HepG2 (cell line): ENCODE data around the gene NAALADL1. TPM values are rescaled to one million over a fixed set of nuclear protein-coding genes. Genes with fewer than 3 reads are reported as not detected.

ENCODE experiments used
- ATAC-seq: fragments of 200-7000 bp; cut with Tn5 transposase; 3 replicates; pipeline ENCODE4 v1.9.1; 2020; ENCODE audit warnings: mild to moderate bottlenecking, moderate library complexity
- Bru-seq: library from RNA; stranded (reverse); fragments of 400-500 nt; gene quantifications from one replicate; lab custom pipeline; 2021; lab: Mats Ljungman, UMichigan
- BruChase-seq, 2 experiments: library from RNA; stranded (reverse); fragments of 400-500 nt; gene quantifications; one replicate each; lab custom pipeline; 2021; lab: Mats Ljungman, UMichigan
- BruUV-seq: library from RNA; stranded (reverse); fragments of 400-500 nt; replicated peaks from 2 replicates; lab custom pipeline; 2021; lab: Mats Ljungman, UMichigan
- CTCF ChIA-PET: fragments of 300-600 bp; formaldehyde crosslinking; extraction: SDS; loops from one replicate; lab custom pipeline; 2021; ENCODE audit warnings: low total read pairs, inconsistent platforms, low intra/inter-chr PET ratio; lab: Yijun Ruan, JAX
- POLR2A ChIA-PET: fragments of 350-600 bp; sonication (Branson Sonifier 250); formaldehyde crosslinking; loops from one replicate; lab custom pipeline; 2020; ENCODE audit warnings: antibody characterized with exemption, inconsistent platforms; lab: Yijun Ruan, JAX
- DNase-seq: peaks from one replicate; pipeline ENCODE4 v3.0.0-alpha.2; 2015; ENCODE audit warnings: low spot score
- FAIRE-seq: peaks from 3 replicates; lab custom pipeline; 2011; peaks lifted over from hg19 to GRCh38; lab: Jason Lieb, UNC
- H2AFZ ChIP-seq: one replicate; pipeline ENCODE4 v1.6.1; 2011; ENCODE audit warnings: low read length, inconsistent platforms
- H3K27ac ChIP-seq: fragments of 300-600 bp; 3 replicates; pipeline ENCODE4 v1.8.0; 2011; ENCODE audit warnings: mixed run types, mild to moderate bottlenecking, mixed read lengths, low read length, inconsistent platforms; ENCODE audit not compliant: insufficient read depth; ENCODE audit errors: extremely low read length
- H3K27me3 ChIP-seq, 2 experiments: fragments of 200-600 bp in 1 of 2; 2 replicates in 1 of 2; 3 replicates in 1 of 2; pipeline versions ENCODE4 v1.6.0 to v1.8.0; 2011; ENCODE audit warnings: low read length in 2 of 2, mild to moderate bottlenecking in 2 of 2, moderate library complexity in 2 of 2, inconsistent platforms in 1 of 2; ENCODE audit not compliant: insufficient read depth in 2 of 2, control insufficient read depth in 1 of 2
- H3K36me3 ChIP-seq, 2 experiments: fragments of 200-600 bp in 1 of 2; replicated peaks in 1 of 2; 2 replicates in 1 of 2; 3 replicates in 1 of 2; pipeline versions ENCODE4 v1.5.1 to v1.8.0; 2011; ENCODE audit warnings: low read length in 2 of 2, inconsistent platforms in 1 of 2; ENCODE audit not compliant: insufficient read depth in 2 of 2, control insufficient read depth in 1 of 2
- H3K4me1 ChIP-seq: 2 replicates; pipeline ENCODE4 v1.5.1; 2012; ENCODE audit warnings: low read length, inconsistent platforms; ENCODE audit not compliant: insufficient read depth
- H3K4me2 ChIP-seq: 2 replicates; pipeline ENCODE4 v1.6.0; 2011; ENCODE audit warnings: low read depth, low read length, inconsistent platforms
- H3K4me3 ChIP-seq, 3 experiments: fragments of 200-600 bp in 1 of 3; sonication (generic), shearing (Covaris generic) in 1 of 3; replicated peaks in 1 of 3; 2 replicates each; pipeline ENCODE4 v1.5.1; 2011 to 2016; ENCODE audit warnings: low read length in 3 of 3, inconsistent platforms in 2 of 3, low read depth in 2 of 3, mild to moderate bottlenecking in 2 of 3, control low read depth in 1 of 3, mixed read lengths in 1 of 3; ENCODE audit not compliant: insufficient read depth in 1 of 3
- H3K79me2 ChIP-seq: one replicate; pipeline ENCODE4 v1.6.1; 2011; ENCODE audit warnings: low read length, inconsistent platforms; ENCODE audit not compliant: insufficient read depth
- H3K9ac ChIP-seq: 2 replicates; pipeline ENCODE4 v1.6.0; 2011; ENCODE audit warnings: mild to moderate bottlenecking, low read depth, low read length, inconsistent platforms; ENCODE audit not compliant: insufficient read depth
- H3K9me3 ChIP-seq: 2 replicates; pipeline ENCODE4 v1.5.1; 2012; ENCODE audit warnings: mild to moderate bottlenecking, low read length
- H4K20me1 ChIP-seq: 2 replicates; pipeline ENCODE4 v1.6.0; 2011; ENCODE audit warnings: inconsistent platforms, mild to moderate bottlenecking, low read length, moderate library complexity; ENCODE audit not compliant: insufficient read depth
- ARID2 ChIP-seq: sonication (generic); formaldehyde crosslinking; IDR thresholded peaks from 2 replicates; pipeline ENCODE4 v1.8.1; 2022; ENCODE audit warnings: mild to moderate bottlenecking, missing genetic modification reagents, borderline replicate concordance
- KLF15 ChIP-seq: sonication (generic); formaldehyde crosslinking; IDR thresholded peaks from 2 replicates; pipeline ENCODE4 v1.8.1; 2023; ENCODE audit warnings: borderline replicate concordance, mild to moderate bottlenecking, inconsistent platforms, missing genetic modification reagents, mixed read lengths
- ZFY ChIP-seq: sonication (generic); formaldehyde crosslinking; IDR thresholded peaks from 2 replicates; pipeline ENCODE4 v1.4.0; 2020; ENCODE audit warnings: missing genetic modification reagents
- ZNF451 ChIP-seq: sonication (generic); formaldehyde crosslinking; IDR thresholded peaks from 2 replicates; pipeline ENCODE4 v1.5.0; 2020; ENCODE audit warnings: mild to moderate bottlenecking, missing genetic modification reagents
- WGBS: methylation state at CpG from one replicate; pipeline ENCODE4 v1.1.6; 2017; ENCODE audit warnings: low lambda C conversion rate; 5-methylcytosine and 5-hydroxymethylcytosine counted together
- in situ Hi-C: cut with HindIII; loops from 2 replicates; pipeline ENCODE4 v1.10.0; 2017; ENCODE audit warnings: low pct_unique_long_range_greater_than_20kb; ENCODE audit not compliant: extremely low pct_ligation_motif_present
- intact Hi-C: fragments of 100-400 bp; cut with micrococcal nuclease; formaldehyde crosslinking; loops from one replicate; pipeline ENCODE4 v1.10.0; 2022; ENCODE audit not compliant: unreplicated experiment
- long read RNA-seq, 2 experiments: library from RNA in 1 of 2; library from polyadenylated mRNA in 1 of 2; stranded (forward) in 1 of 2; unstranded in 1 of 2; transcript quantifications; one replicate each; pipeline ENCODE4 v2.0.0, GENCODE V29; 2019 to 2022
- polyA minus RNA-seq, 3 experiments: library from RNA; depleted of rRNA, polyadenylated mRNA; stranded (reverse); fragments of >200 nt; gene quantifications; 2 replicates each; pipeline ENCODE4 v1.2.3, GENCODE V29; 2011; ENCODE audit warnings: low replicate concordance in 1 of 3
- polyA plus RNA-seq, 8 experiments: library from polyadenylated mRNA; depleted of rRNA in 3 of 8; stranded (reverse) in 7 of 8; unstranded in 1 of 8; fragments of >200 nt; fragmentation: Illumina TruSeq in 4 of 8; extraction: Trizol in 4 of 8; gene quantifications; 2 replicates each; pipeline versions ENCODE4 v1.2.1 to v1.2.3, GENCODE V29; 2011 to 2016; ENCODE audit warnings: low read depth in 4 of 8, missing spikeins in 1 of 8, mixed read lengths in 1 of 8; ENCODE audit not compliant: insufficient read depth in 1 of 8
- total RNA-seq, 5 experiments: library from RNA; depleted of rRNA; stranded (reverse); fragments of >200 nt; fragmentation: Illumina TruSeq; extraction: Trizol; gene quantifications; 2 replicates each; pipeline ENCODE4 v1.2.3, GENCODE V29; 2016; ENCODE audit warnings: low read depth in 1 of 5
- TF ChIP-seq, protein P1 (sequence below): sonication (generic); formaldehyde crosslinking; IDR thresholded peaks from 2 replicates; pipeline ENCODE4 v1.4.0; 2020; ENCODE audit warnings: low read depth, missing genetic modification reagents
- TF ChIP-seq, protein P2 (sequence below): IDR thresholded peaks from 2 replicates; pipeline ENCODE4 v1.4.0; 2020; ENCODE audit warnings: mild to moderate bottlenecking, missing genetic modification reagents

Gene NAALADL1, protein sequence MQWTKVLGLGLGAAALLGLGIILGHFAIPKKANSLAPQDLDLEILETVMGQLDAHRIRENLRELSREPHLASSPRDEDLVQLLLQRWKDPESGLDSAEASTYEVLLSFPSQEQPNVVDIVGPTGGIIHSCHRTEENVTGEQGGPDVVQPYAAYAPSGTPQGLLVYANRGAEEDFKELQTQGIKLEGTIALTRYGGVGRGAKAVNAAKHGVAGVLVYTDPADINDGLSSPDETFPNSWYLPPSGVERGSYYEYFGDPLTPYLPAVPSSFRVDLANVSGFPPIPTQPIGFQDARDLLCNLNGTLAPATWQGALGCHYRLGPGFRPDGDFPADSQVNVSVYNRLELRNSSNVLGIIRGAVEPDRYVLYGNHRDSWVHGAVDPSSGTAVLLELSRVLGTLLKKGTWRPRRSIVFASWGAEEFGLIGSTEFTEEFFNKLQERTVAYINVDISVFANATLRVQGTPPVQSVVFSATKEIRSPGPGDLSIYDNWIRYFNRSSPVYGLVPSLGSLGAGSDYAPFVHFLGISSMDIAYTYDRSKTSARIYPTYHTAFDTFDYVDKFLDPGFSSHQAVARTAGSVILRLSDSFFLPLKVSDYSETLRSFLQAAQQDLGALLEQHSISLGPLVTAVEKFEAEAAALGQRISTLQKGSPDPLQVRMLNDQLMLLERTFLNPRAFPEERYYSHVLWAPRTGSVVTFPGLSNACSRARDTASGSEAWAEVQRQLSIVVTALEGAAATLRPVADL
- total RNA-seq (2016; rRNA removed; fragmentation: Illumina TruSeq; extraction: Trizol) (3.4 and 9.3 TPM in 2 replicates), polyA plus RNA-seq (2011; rRNA removed) (33.9 and 67.5 TPM in 2 replicates), polyA minus RNA-seq (2011; rRNA and poly(A)+ RNA removed; ENCODE audit: low replicate concordance) (0.09 and 15.4 TPM in 2 replicates), Bru-seq, nascent RNA (percentile 47 among the genes with signal in this experiment), BruChase-seq, experiment 1, labeled RNA remaining after a 6-hour chase (percentile 48 among the genes with signal in this experiment), BruChase-seq, experiment 2, labeled RNA remaining after a 2-hour chase (percentile 49 among the genes with signal in this experiment)
- total RNA-seq (2016; cell fraction: cytosol; rRNA removed; fragmentation: Illumina TruSeq; extraction: Trizol; ENCODE audit: low read depth), result 1.5 and 2.2 TPM in 2 replicates
- total RNA-seq (2016; cell fraction: insoluble cytoplasmic fraction; rRNA removed; fragmentation: Illumina TruSeq; extraction: Trizol), result 3.2 and 9.6 TPM in 2 replicates
- 1.3 and 2.0 TPM in 2 replicates for total RNA-seq (2016; cell fraction: membrane; rRNA removed; fragmentation: Illumina TruSeq; extraction: Trizol)
- total RNA-seq (2016; cell fraction: nucleus; rRNA removed; fragmentation: Illumina TruSeq; extraction: Trizol), result 8.8 and 12.8 TPM in 2 replicates
- 24.8 and 27.3 TPM in 2 replicates for polyA plus RNA-seq (2011; cell fraction: cytosol; rRNA removed)
- 178 and 181 TPM in 2 replicates for polyA plus RNA-seq (2011; cell fraction: nucleus; rRNA removed)
- polyA plus RNA-seq (2012), result 30.3 and 30.5 TPM in 2 replicates
- 1.1 and 1.2 TPM in 2 replicates for polyA plus RNA-seq (2016; cell fraction: cytosol; fragmentation: Illumina TruSeq; extraction: Trizol; ENCODE audit: low read depth)
- polyA plus RNA-seq (2016; cell fraction: insoluble cytoplasmic fraction; fragmentation: Illumina TruSeq; extraction: Trizol; ENCODE audit: low read depth), result 2.4 and 2.9 TPM in 2 replicates
- 2.0 and 2.1 TPM in 2 replicates for polyA plus RNA-seq (2016; cell fraction: membrane; fragmentation: Illumina TruSeq; extraction: Trizol; ENCODE audit: low read depth)
- 23.7 and 32.1 TPM in 2 replicates for polyA plus RNA-seq (2016; cell fraction: nucleus; fragmentation: Illumina TruSeq; extraction: Trizol; ENCODE audit: insufficient read depth, low read depth)
- 6.0 and 9.8 TPM in 2 replicates for polyA minus RNA-seq (2011; cell fraction: cytosol; rRNA and poly(A)+ RNA removed)
- polyA minus RNA-seq (2011; cell fraction: nucleus; rRNA and poly(A)+ RNA removed), result 13.3 and 19.3 TPM in 2 replicates
- long read RNA-seq, experiment 1, partial matches to known transcripts, result 8 of 12 reads
- long read RNA-seq, experiment 1, other reads (novel, unspliced or antisense), result 3 of 12 reads
- long read RNA-seq, experiment 2, partial matches to known transcripts, result 1 of 11 reads
- long read RNA-seq, experiment 2, other reads (novel, unspliced or antisense), result 7 of 11 reads

DNA sequence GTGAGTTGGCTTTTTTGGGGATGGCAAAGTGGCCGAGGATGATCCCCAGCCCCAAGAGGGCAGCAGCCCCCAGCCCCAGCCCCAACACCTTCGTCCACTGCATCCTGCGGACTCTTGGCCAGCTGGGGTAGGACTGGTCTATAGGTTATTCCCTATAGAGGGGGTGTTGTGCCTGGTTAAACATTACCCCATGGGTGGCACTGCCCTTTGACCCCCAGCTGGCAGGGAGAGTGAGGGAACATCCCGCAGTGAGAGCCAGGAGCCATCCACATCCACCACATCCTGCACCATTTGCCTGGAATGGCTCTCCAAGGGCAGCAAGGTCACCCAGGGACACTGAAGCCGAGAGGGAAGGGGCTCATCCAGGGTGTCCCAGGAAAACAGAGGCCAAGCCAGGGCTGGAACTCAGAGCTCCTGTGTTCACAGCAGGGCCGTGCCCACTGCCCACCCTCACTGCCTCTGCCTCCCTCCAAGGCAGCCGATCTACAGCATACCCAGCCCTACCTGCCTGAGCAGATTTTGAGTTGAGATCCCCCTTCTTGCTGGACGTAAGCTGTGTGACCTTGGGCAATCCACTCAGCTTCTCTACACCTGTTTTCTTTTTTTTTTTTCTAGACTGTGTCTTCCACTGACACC lies at the start of gene NAALADL1:
TSS of gene NAALADL1 (minus strand) at position 135 of the 636 bp plus-strand sequence. CDS start at position 103, 32 bp downstream.
- WGBS, result 14% methylated on average over 3 of the region's 8 CpGs
- in situ Hi-C loops (no loop called here), intact Hi-C loops (no loop called here)
- Histone ChIP-seq H2AFZ (no peak within 1 kb of the TSS), H3K9ac (peak within 1 kb of the TSS; percentile 42), H3K27ac (peak within 1 kb of the TSS; percentile 24), H3K79me2 (no peaks in the 10 kb centered on the region), H3K27me3 (no peaks in the 10 kb centered on the region), H3K4me1 (peaks cover 66% of the 10 kb centered on the region), H3K4me3 (peak within 1 kb of the TSS; percentile 32 to 75 (median 57); a peak in 5 of 6 replicates), H4K20me1 (no peaks in the 10 kb centered on the region), H3K36me3 (no peaks in the 10 kb centered on the region), H3K9me3 (no peaks in the 10 kb centered on the region), H3K4me2 (peak within 1 kb of the TSS; percentile 82)
- BruUV-seq, result no TSS peak
- CTCF ChIA-PET, result no interaction called here
- ATAC-seq (peak; percentile 77), DNase-seq (peak; percentile 49), FAIRE-seq (peak; percentile 57)
- POLR2A ChIA-PET, result interaction anchor here (0.6 to 4.1 kb wide), 11 partner anchors 9 to 112 kb away, joined by 3 to 39 read pairs (median 6); partner anchors contain the start of genes ARL2, FAU, MRPL49 and SAC3D1
- TF ChIP-seq, protein P1, sequence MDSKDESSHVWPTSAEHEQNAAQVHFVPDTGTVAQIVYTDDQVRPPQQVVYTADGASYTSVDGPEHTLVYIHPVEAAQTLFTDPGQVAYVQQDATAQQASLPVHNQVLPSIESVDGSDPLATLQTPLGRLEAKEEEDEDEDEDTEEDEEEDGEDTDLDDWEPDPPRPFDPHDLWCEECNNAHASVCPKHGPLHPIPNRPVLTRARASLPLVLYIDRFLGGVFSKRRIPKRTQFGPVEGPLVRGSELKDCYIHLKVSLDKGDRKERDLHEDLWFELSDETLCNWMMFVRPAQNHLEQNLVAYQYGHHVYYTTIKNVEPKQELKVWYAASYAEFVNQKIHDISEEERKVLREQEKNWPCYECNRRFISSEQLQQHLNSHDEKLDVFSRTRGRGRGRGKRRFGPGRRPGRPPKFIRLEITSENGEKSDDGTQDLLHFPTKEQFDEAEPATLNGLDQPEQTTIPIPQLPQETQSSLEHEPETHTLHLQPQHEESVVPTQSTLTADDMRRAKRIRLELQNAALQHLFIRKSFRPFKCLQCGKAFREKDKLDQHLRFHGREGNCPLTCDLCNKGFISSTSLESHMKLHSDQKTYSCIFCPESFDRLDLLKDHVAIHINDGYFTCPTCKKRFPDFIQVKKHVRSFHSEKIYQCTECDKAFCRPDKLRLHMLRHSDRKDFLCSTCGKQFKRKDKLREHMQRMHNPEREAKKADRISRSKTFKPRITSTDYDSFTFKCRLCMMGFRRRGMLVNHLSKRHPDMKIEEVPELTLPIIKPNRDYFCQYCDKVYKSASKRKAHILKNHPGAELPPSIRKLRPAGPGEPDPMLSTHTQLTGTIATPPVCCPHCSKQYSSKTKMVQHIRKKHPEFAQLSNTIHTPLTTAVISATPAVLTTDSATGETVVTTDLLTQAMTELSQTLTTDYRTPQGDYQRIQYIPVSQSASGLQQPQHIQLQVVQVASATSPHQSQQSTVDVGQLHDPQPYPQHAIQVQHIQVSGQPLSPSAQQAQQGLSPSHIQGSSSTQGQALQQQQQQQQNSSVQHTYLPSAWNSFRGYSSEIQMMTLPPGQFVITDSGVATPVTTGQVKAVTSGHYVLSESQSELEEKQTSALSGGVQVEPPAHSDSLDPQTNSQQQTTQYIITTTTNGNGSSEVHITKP (CRISPR knock-in tag), result no peak
- TF ChIP-seq ZNF451 (no peak), ARID2 (no peak), KLF15 (0 out of 2 replicates have a peak, but pooled peaks have one; percentile 54), ZFY (CRISPR knock-in tag) (0 out of 2 replicates have a peak, but pooled peaks have one; percentile 10)
- TF ChIP-seq, protein P2, sequence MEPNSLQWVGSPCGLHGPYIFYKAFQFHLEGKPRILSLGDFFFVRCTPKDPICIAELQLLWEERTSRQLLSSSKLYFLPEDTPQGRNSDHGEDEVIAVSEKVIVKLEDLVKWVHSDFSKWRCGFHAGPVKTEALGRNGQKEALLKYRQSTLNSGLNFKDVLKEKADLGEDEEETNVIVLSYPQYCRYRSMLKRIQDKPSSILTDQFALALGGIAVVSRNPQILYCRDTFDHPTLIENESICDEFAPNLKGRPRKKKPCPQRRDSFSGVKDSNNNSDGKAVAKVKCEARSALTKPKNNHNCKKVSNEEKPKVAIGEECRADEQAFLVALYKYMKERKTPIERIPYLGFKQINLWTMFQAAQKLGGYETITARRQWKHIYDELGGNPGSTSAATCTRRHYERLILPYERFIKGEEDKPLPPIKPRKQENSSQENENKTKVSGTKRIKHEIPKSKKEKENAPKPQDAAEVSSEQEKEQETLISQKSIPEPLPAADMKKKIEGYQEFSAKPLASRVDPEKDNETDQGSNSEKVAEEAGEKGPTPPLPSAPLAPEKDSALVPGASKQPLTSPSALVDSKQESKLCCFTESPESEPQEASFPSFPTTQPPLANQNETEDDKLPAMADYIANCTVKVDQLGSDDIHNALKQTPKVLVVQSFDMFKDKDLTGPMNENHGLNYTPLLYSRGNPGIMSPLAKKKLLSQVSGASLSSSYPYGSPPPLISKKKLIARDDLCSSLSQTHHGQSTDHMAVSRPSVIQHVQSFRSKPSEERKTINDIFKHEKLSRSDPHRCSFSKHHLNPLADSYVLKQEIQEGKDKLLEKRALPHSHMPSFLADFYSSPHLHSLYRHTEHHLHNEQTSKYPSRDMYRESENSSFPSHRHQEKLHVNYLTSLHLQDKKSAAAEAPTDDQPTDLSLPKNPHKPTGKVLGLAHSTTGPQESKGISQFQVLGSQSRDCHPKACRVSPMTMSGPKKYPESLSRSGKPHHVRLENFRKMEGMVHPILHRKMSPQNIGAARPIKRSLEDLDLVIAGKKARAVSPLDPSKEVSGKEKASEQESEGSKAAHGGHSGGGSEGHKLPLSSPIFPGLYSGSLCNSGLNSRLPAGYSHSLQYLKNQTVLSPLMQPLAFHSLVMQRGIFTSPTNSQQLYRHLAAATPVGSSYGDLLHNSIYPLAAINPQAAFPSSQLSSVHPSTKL (CRISPR knock-in tag), result no peak
